HFF-Myc (cell line): ENCODE results near the gene GNRH2.

Source experiments
- DNase-seq: peaks from one replicate; pipeline ENCODE4 v3.0.0-alpha.2; 2011; ENCODE audit warnings: low read depth; ENCODE audit errors: extremely low read depth
- H3K4me3 ChIP-seq: replicated peaks from 2 replicates; pipeline ENCODE4 v1.5.1; 2011; ENCODE audit warnings: low read depth, mild to moderate bottlenecking, control low read depth, low read length
- CTCF ChIP-seq: IDR thresholded peaks from 2 replicates; pipeline ENCODE4 v1.5.1; 2012; ENCODE audit warnings: mild to moderate bottlenecking, low read depth, low read length, control low read depth; ENCODE audit errors: missing control alignments

The GNRH2 gene

GRCh38 chr20:3094848-3095629 lies 51.6 kb downstream of the GNRH2 start:
- no peak for TF ChIP-seq CTCF
- no peak overlapping the region for H3K4me3 ChIP-seq
- no peak for DNase-seq
